Right ventricle myocardium superior (tissue), 1 donor: ENCODE results near the gene PPP6R1. TPM values are rescaled to one million over a fixed set of nuclear protein-coding genes. Genes with fewer than 3 reads are reported as not detected.

Experiments
- ATAC-seq: fragments of 200-7000 bp; cut with Tn5 transposase; one replicate; pipeline ENCODE4 v1.9.1; 2020; ENCODE audit warnings: mild to moderate bottlenecking; ENCODE audit not compliant: poor library complexity
- DNase-seq: peaks from one replicate; pipeline ENCODE4 v3.0.0-alpha.2; 2020
- intact Hi-C: fragments of 100-400 bp; cut with DNase I; formaldehyde crosslinking; loops from one replicate; pipeline ENCODE4 v1.11.2; 2022
- long read RNA-seq: library from polyadenylated mRNA; unstranded; transcript quantifications from one replicate; pipeline ENCODE4 v2.0.0, GENCODE V29; 2021
- total RNA-seq: library from RNA; stranded (reverse); fragmentation: NEBNext Ultra II Directional; extraction: Animal tissue kit (Norgen Biotek cat#: 25700); gene quantifications from one replicate; pipeline ENCODE4 v1.2.1, GENCODE V29; 2021
- donor health status: DM: no; HTN: yes; CAD: no; lungs with severe emphysema.

The PPP6R1 gene, protein sequence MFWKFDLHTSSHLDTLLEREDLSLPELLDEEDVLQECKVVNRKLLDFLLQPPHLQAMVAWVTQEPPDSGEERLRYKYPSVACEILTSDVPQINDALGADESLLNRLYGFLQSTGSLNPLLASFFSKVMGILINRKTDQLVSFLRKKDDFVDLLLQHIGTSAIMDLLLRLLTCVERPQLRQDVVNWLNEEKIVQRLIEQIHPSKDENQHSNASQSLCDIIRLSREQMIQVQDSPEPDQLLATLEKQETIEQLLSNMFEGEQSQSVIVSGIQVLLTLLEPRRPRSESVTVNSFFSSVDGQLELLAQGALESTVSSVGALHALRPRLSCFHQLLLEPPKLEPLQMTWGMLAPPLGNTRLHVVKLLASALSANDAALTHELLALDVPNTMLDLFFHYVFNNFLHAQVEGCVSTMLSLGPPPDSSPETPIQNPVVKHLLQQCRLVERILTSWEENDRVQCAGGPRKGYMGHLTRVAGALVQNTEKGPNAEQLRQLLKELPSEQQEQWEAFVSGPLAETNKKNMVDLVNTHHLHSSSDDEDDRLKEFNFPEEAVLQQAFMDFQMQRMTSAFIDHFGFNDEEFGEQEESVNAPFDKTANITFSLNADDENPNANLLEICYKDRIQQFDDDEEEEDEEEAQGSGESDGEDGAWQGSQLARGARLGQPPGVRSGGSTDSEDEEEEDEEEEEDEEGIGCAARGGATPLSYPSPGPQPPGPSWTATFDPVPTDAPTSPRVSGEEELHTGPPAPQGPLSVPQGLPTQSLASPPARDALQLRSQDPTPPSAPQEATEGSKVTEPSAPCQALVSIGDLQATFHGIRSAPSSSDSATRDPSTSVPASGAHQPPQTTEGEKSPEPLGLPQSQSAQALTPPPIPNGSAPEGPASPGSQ
- 37.1 TPM for total RNA-seq
- long read RNA-seq, transcript PPP6R1-201 (24 exons, 3,961 nt): major isoform, 128 of 176 reads
- long read RNA-seq, partial matches to known transcripts: 23 of 176 reads
- long read RNA-seq, other reads (novel, unspliced or antisense): 21 of 176 reads

DNA sequence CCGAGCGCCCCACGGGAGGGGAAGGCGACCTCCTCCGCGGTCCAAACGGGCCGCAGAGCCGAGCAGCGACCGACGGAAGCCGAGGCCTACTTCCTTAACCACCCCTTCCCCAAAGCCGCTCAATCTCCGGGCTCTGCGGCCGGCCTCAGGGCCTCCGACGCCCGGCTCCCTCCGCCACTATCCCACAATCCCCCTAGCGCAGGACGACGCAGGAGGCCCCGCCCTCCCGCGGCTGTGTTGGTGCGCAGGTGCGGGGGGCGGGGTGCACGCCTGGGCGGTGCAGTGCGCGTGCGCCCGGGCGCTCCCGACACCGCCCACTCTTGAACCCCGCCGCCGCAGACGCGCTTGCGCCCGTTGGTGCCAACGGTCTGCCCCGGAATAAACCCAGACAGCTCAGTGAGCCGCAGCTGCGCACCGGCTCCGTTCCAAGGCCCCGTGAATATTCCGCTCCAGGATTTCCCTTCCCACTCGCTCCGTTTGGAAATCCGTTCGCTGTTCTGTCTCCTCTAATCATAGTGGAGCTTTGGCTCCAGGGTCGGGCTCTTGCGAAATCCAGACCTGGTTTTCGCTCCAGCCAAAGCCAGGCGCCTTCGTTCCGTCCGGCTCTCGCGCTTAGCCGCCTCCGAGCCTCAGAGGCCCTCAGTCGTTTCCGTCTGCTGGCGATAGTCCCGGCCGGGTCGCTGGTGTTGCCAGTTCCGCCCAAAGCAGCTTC lies at the start of gene PPP6R1:
TSS of gene PPP6R1 (minus strand) at position 190 of the 712 bp plus-strand sequence. CDS start 11,914 bp downstream, outside the sequence.
- ATAC-seq: peak; percentile 95
- intact Hi-C loops: no loop called here
- DNase-seq: peak; percentile 98

DNA sequence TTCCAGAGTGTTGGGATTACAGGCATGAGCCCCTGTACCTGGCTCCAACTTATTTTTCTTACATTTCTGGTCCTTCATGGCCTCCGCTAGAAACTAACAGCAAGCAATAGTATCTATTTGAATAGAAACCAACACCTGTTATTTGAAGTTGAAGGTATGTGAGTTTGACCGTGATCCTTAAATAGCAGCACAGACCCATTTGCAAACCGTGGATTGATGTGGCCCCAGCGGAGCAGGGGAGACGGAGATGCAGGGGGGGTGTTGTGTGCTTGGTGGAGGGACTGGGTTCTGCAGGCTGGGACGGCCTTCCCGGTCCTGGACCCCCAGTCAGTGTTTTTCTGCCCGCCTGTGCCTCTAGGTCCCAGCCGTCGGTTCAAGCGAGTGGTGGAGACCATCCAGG lies 49.5 kb upstream of the PPP6R1 start:
- intact Hi-C loops: no loop called here
- DNase-seq (no peak), ATAC-seq (no peak)

- DNase-seq: no peak
- ATAC-seq: no peak
- intact Hi-C loops: no loop called here
Observed at GRCh38 chr19:55306712-55307111, 47.9 kb upstream of the PPP6R1 start.

GRCh38 chr19:55305983-55306562 lies 47.3 kb upstream of the PPP6R1 start:
- no peak for ATAC-seq
- no peak for DNase-seq
- intact Hi-C loops: no loop called here

DNA sequence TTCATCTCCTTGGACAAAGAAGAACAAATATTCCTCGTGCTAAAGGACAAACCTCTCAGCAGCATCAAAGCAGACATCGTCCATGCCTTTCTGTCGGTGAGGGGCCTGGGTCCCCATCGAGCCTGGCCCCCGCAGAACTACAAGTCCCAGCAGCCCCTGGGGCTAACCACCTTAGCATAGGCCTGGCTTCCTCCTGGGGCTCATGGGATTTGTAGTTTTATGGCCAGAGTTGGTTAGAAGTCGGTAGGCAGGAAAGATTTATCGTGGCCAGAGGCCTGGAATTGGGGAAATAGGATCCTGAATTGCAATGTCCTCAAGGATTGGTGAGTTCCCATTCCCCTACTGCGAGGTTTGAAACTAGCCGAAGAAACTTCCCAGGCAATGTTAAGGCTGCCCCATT lies 46.7 kb upstream of the PPP6R1 start:
- DNase-seq (no peak), ATAC-seq (peak; percentile 67)
- intact Hi-C loops: no loop called here

GRCh38 chr19:55304980-55305379 lies 46.2 kb upstream of the PPP6R1 start:
- DNase-seq (no peak), ATAC-seq (no peak)
- intact Hi-C loops: loop anchor here (5.0 kb wide), 1 partner anchor 77 kb away; the partner anchor contains the start of gene TMEM238

DNA sequence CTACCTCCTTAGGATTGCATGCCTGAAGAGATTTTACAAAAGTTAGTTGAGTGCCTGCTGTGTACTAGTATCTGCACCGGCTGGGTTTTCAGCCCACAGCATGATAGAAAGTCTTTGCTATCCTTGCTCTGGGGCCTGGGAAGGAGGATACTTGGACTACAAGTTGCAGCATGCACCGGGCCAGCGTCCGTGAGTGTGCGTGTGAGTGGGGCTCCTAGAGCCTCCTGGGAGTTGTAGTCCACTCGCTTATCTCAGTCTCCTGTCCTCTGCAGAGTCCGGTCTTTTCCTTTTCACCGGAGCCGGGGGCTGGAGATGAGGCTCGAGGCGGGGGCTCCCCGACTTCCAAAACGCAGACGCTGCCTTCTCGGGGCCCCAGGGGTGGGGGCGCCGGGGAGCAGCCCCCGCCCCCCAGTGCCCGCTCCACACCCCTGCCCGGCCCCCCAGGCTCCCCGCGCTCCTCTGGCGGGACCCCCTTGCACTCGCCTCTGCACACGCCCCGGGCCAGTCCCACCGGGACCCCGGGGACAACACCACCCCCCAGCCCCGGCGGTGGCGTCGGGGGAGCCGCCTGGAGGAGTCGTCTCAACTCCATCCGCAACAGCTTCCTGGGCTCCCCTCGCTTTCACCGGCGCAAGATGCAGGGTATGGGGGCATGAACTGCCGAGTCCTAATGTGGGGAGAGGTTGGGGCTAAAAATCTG lies 45.6 kb upstream of the PPP6R1 start:
- peak; percentile 33 for ATAC-seq
- intact Hi-C loops: loop anchor here (5.0 kb wide), 1 partner anchor 78 kb away; the partner anchor contains the start of gene TMEM238
- no peak for DNase-seq

GRCh38 chr19:55303477-55303876 lies 44.7 kb upstream of the PPP6R1 start:
- intact Hi-C loops: loop anchor here (5.0 kb wide), 1 partner anchor 79 kb away; the partner anchor contains the start of gene TMEM238
- DNase-seq (no peak), ATAC-seq (no peak)

- no peak for DNase-seq
- no peak for ATAC-seq
- intact Hi-C loops: loop anchor here (5.0 kb wide), 1 partner anchor 80 kb away; the partner anchor contains the start of gene TMEM238
Observed at GRCh38 chr19:55302318-55302703, 43.5 kb upstream of the PPP6R1 start.

GRCh38 chr19:55301459-55302317 lies 42.9 kb upstream of the PPP6R1 start:
- peak; percentile 89 for ATAC-seq
- DNase-seq: peak; percentile 93
- intact Hi-C loops: loop anchor here (5.0 kb wide), 1 partner anchor 81 kb away; the partner anchor contains the start of gene TMEM238

GRCh38 chr19:55300886-55301458 lies 42.2 kb upstream of the PPP6R1 start:
- ATAC-seq: no peak
- DNase-seq: no peak
- intact Hi-C loops: loop anchor here (5.0 kb wide), 1 partner anchor 81 kb away; the partner anchor contains the start of gene TMEM238

DNA sequence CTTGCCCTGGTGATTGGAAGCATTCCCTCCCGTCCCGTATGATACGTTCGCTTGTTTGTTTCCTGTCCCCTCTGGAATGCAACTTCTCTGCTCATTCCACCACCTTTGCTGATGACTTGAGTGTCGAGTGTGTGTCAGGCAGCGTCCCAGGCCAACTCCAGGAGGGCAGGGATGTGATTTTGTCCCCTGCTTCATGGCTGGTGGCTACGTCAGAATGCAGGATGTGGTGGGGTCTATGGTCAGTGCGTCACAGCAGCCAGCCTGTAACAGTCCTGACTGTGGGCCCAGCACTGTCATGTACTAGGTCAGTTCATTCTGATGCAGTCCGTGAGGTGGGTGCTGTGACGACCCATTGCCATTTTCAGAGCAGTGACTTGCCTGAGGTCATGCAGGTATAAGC lies 41.2 kb upstream of the PPP6R1 start:
- DNase-seq (no peak), ATAC-seq (no peak)
- intact Hi-C loops: loop anchor here (5.0 kb wide), 1 partner anchor 82 kb away; the partner anchor contains the start of gene TMEM238

DNA sequence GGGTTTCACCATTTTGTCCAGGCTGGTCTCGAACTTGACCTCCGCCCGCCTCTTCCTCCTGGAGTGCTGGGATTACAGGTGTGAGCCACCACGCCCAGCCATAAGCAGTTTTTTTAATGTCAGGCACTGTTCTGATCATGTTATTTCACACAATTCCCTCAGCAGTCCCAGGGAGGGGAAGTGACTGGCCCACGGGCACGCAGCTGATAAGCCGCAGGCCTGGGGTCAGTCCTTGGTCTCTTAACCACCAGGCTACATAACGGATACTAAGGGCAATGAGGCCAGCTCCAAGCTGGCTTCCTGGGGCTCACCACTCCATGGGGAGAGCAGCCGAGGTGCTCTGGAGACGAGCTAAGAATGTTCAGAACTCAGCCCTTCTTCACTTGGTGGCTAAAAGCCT lies 38.5 kb upstream of the PPP6R1 start:
- ATAC-seq (no peak), DNase-seq (no peak)
- intact Hi-C loops: no loop called here

DNA sequence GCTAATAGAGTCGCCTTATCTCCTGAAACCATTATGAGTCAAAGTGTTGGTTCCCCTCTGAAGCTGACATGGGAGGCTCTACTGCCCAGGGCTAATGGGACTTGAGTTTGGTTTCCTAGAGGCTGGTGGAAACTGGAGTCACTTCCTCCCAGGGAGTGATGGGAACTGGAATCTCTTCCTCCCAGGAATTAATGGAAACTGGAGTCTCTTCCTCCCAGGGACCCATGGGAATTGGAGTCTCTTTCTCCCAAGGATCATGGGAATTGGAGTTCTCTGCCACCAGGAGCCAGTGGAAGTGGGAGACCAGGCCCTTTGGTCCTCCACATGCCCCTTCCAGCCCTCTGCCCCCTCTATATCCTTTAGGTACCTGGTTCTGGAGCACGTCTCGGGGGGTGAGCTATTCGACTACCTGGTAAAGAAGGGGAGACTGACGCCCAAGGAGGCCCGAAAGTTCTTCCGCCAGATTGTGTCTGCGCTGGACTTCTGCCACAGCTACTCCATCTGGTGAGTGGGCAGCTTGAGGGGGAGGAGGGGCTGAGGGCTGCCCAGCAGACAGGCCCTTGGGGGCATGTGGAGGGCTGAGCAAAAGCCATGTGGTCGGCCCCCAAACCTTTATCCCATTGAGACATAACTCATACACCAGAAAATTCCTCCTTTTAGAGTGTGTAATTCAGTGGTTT lies 30.4 kb upstream of the PPP6R1 start:
- DNase-seq (no peak), ATAC-seq (no peak)
- intact Hi-C loops: no loop called here

DNA sequence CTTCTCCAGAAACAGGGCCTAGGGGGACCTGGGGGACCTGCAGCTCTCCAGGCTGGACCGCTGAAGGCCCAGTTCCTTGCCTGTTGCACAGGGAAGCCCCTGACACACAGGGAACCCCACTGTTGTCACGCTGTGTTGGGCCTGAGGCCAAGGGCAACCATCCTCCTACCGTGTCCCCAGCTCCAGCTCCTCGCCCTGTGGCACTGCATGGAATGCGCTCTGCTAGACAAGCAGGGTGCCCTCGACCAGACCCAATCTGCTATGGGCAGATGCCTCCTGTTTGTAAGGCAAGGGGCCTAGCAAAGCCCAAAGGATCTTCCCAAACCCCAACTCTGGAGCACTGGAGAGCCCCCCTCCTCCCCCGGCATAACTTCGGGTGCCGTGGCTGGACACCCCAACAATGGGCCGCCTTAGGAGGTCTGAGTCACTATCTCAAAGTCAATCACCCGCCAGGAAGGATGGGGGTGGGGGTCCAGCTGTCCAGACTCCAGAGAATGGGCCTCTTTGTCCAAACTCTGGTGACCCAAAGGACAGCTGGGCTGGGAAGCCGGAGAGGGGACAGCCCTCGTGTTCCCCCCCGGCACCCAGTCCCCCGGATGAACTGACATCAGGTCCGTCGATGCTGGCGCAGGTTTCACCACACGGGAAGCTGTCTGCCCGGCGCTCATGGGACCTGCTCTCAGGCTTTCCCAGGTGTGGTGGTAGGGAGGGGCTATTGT lies 28.7 kb upstream of the PPP6R1 start:
- ATAC-seq: no peak
- no peak for DNase-seq
- intact Hi-C loops: no loop called here
